ENCODE measurements around the gene CHERP. TPM values are rescaled to one million over a fixed set of nuclear protein-coding genes. Genes with fewer than 3 reads are reported as not detected.

Gene CHERP
- total and polyA plus RNA-seq, 2 of the 8 experiments (the other 6 are each of a cell fraction or from before 2014, with no cell fraction given), result 13.9 to 73.7 TPM

DNA sequence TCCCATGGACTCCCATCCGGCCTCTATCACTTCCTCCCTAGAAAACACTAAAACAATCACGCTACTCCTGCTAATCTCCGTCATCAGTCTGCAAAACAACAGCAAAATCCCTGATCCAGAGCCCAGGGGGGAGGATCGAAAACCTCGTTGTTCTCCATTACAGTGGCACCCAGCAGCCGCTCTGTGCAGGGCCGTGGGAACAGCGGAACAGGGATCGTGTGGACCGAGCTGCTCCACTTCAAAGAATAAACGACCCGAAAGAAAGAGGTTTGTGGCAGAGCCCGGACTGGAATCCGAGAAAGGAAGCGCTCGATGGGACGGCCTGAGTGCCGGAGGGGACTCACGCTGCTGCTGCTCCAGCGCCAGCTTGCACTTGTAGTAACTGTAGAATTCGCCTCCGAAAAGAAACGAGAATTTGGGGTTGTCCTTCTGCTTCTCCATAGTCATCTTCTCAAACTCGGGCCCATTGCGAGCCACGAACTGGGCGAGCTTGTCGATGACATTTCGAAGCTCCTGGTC lies 652 bp downstream of the CHERP start (continued):
- TF ChIP-seq CHD1 (IDR thresholded peaks at IDR 0.05; ENCODE audit: low read depth, low read length) (no peak), TEAD4 (IDR thresholded peaks at IDR 0.05; ENCODE audit: low read depth, low read length) (no peak)

All from H1 (cell line).